ENCODE measurements around the gene KCNC2.

DNA sequence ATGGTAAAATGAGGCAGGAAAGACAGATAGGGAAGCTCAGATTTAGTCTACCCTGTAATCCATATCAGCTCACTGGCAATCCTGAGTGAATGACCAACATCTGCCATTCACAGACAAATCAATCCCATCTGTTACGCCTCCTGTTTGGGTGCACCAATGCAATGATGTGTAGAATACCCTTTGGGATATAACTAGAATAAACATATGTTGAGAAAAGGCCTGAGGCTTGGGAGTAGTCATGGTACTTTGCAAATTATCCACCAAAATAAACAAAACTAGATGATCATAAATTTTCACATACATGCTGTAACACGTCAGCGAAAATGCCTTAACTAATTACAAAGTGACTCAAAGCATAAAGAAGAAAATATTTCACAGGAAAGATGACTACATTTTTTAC lies 78.8 kb downstream of the KCNC2 start:
- TF ChIP-seq, protein P1, sequence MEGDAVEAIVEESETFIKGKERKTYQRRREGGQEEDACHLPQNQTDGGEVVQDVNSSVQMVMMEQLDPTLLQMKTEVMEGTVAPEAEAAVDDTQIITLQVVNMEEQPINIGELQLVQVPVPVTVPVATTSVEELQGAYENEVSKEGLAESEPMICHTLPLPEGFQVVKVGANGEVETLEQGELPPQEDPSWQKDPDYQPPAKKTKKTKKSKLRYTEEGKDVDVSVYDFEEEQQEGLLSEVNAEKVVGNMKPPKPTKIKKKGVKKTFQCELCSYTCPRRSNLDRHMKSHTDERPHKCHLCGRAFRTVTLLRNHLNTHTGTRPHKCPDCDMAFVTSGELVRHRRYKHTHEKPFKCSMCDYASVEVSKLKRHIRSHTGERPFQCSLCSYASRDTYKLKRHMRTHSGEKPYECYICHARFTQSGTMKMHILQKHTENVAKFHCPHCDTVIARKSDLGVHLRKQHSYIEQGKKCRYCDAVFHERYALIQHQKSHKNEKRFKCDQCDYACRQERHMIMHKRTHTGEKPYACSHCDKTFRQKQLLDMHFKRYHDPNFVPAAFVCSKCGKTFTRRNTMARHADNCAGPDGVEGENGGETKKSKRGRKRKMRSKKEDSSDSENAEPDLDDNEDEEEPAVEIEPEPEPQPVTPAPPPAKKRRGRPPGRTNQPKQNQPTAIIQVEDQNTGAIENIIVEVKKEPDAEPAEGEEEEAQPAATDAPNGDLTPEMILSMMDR (conservative IDR thresholded peaks at IDR 0.05): no peak
- TF ChIP-seq EZH2 (IDR thresholded peaks at IDR 0.05; ENCODE audit: low read depth): no peak
